ENCODE measurements around the gene TUB.

TUB gene, protein sequence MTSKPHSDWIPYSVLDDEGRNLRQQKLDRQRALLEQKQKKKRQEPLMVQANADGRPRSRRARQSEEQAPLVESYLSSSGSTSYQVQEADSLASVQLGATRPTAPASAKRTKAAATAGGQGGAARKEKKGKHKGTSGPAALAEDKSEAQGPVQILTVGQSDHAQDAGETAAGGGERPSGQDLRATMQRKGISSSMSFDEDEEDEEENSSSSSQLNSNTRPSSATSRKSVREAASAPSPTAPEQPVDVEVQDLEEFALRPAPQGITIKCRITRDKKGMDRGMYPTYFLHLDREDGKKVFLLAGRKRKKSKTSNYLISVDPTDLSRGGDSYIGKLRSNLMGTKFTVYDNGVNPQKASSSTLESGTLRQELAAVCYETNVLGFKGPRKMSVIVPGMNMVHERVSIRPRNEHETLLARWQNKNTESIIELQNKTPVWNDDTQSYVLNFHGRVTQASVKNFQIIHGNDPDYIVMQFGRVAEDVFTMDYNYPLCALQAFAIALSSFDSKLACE

DNA sequence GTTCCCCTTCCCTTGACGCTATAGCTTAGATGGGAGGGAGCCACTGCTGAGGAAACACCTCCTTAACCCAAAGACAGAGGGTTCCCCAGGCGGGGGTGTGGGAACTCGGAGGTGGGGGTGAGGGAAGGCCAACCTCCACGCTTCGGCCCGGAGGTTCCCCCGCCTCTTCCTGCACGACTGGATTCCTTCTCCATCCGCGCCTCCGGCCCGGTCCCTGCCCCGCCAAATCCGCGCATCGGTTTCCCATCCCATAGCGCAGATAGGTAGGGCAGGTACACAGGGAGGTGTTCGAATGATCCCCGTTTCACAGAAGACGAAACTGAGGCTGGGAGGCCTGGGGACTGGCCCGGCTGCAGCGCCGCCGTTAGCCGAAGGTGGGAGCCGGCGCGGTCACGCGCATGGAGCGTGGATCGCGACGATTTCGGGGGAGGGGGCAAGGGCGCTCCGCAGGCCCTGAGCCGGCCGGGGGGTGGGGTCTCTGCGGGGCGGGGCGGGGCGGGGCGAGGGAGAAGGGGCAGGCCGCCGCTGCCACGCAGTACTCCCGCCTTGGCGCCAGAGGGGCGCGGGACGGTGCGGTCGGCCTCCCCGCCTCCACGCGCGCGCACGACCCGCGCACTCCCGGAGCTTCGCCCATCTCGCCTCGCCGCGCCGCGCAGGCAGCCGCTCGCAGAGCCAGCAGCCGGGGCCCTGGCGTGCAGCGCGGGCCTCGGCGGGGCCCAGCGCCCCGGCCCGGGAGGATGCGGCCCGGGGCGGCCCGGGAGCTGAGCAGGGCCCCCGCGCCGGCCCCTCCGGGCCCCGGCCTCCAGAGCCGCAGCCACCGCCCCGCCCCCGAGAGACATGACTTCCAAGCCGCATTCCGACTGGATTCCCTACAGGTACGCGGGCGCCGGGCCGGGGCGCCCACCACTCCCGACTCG lies at the start of gene TUB:
TUB (plus strand) TSS at position 538 of the 917 bp plus-strand sequence; CDS start at position 838, 300 bp downstream.
- DNase-seq: no peak

- DNase-seq: no peak
Observed at GRCh38 chr11:8031248-8032115, 49.5 kb upstream of the TUB start.

DNA sequence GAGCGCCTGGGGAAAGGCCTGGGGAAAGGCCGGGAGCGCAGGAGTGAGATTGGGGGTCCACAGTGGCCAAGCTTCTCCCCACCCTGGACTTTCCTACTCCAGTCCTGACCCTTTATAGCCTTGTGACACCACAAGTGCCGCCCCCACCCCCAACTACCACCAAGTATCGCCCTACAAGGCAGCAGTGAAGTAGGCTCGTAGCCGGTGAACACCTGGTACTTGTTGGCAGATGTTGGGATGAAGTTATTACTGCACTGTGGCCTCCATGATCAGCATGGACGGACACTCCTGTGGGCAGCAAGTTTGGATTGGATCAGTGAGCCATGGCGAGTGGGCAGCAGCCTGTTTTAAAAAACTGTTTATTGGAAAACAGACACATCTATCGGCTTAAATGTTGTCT lies 48.9 kb upstream of the TUB start:
- DNase-seq: no peak

DNA sequence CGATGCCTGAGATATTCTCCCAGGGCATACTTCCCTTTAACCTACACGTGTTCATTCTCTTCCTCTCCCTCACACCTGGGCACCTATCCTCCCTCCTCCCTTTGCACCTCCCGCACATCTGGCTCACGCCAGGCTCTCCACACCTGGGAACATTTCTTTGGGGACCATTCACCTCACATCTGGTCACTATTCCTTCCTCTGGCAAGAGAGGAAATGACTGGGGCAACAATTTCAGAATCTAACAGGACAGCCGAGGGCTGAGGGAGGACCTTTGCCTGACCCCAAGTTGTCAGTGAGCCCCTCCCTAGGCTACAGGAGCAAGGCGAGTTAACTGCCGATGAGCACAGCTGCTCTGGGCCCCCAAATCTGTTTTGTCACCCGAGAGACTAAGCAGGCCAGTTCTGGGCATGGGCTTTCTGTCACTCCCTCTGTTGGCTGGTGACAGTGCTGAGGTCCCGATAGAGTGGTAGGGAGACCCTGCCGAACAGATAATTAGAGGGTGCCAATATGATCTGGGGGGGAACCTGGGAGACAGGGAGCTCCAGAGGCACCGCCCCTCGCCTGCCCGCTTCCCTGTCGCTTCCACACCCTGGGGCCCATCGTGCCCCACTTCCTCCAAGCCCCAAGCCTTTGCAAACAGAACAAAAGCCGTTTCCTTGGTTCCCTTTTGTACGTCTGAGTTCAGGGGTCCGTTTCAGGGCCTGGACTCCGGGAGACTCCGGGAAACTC lies 48.3 kb upstream of the TUB start:
- DNase-seq: no peak

DNA sequence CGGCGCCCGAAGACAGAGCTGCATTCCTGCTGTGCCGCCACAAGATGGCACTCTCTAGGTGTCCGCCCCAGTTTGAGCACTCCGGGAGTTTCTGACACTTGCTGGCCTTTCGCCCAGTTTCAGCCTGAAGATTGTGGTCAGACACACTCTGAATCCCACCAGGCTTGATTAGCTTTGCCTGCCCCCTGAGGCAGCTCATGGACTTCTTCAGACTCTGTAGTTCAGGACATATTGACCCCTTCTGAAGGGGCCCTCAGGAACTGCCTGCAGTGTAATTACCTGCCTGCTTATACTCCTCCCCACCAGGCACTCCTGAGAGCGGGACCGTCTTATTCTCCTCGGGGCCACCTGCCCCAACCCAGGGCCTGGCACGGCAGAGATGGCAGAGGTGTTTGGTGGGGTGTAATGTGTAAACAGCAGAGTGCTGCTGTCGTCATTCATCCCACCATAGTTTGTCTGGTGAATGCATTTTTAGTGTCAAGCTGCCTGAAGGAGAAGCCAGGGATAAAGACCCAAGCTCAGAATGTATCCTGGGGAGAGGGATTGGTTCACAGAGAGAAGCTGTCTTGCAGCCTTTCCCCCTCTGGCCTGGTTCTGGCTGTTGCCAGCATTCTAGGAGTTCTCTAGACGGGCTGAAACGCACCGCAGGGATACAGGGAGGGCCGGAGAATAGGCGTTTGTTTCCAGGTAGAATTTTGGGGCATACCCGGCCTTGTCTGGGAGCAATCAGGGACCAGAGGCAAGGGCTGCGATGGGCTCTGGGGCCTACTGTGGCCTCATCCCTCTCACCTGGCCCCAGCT lies 47.5 kb upstream of the TUB start:
- peak; percentile 80 to 82 for DNase-seq

GRCh38 chr11:8034106-8034585 lies 46.9 kb upstream of the TUB start:
- DNase-seq: no peak

- DNase-seq: no peak
Observed at GRCh38 chr11:8034604-8035190, 46.3 kb upstream of the TUB start.

- DNase-seq: no peak
Observed at GRCh38 chr11:8035200-8035855, 45.7 kb upstream of the TUB start.

GRCh38 chr11:8036002-8036802 lies 44.8 kb upstream of the TUB start:
- DNase-seq: peak in 1 of 2 experiments; percentile 4

DNA sequence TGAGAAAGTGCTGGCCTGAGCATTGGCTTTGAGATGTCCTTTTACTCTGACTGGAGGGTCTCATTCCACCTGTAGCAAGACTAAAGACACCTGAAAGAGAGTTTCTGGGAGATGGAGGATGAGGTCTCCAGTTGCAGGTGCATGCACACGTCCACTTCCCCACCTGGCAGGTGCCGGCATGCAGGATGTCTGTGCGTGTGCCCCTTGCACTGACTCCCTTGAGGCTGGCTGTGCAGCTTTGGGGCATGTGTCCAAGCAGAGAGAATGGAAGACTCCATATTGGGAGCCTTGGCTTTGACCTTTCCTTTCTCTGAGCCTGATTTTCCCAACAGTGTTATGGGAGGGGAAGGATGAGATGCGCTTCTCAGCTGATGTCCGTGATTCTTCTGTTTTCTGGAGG lies 44.0 kb upstream of the TUB start:
- DNase-seq: no peak

- no peak for DNase-seq
Observed at GRCh38 chr11:8038393-8038792, 42.6 kb upstream of the TUB start.

DNA sequence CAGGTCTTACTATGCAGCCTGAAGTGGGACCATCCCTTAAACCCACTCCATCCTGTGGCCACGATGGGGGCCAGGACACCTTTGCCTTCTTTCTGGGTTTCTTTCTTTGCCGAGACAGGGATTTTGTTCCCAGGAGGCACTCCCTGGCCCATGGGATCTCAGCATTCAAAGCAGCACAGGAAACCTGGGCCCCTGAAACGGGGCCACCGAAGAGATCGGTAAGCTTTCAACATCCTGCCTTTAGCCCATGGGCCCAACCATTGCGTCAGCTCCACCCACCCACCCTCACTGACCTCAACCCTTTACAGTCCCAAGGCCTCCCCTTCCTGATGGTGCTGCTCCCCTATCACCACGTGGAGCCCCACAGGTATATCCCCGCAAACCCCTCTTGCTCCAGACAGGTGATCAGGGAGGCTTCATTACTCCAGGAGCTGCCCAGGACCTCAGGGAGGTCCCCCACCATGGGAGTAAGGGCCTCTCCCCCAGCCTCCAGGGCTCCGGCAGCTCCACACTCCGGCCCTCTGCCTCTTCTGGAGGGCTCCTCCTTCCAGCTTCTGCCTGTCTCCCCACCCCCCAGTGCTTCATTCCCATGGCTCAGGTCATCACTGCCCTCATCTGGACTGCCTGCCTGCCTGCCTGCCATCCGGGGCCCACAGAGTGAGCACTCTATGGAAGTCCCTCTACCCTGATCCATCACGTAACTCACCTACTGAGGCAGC lies 42.0 kb upstream of the TUB start:
- no peak for DNase-seq

- no peak for DNase-seq
Observed at GRCh38 chr11:8039530-8040260, 41.3 kb upstream of the TUB start.

GRCh38 chr11:8040261-8040920 lies 40.6 kb upstream of the TUB start:
- no peak for DNase-seq

DNA sequence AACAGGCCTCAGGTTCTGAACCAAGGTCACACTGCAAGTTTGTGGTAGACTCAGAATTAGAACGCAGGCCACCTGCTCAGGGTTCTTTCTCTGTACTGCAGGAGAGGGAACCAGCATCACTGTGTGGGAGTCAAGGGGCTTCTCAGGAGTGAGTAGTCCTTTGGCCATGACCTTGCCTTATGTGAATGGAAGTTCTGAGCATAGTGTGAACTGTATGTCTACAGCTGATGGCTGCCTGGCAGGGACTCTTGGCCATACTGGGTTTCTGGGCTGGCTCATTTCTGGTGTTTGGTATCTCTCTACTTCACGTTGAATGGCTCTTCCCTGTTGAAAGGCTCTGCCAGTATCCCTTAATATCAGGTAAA lies 40.1 kb upstream of the TUB start:
- DNase-seq: no peak

DNA sequence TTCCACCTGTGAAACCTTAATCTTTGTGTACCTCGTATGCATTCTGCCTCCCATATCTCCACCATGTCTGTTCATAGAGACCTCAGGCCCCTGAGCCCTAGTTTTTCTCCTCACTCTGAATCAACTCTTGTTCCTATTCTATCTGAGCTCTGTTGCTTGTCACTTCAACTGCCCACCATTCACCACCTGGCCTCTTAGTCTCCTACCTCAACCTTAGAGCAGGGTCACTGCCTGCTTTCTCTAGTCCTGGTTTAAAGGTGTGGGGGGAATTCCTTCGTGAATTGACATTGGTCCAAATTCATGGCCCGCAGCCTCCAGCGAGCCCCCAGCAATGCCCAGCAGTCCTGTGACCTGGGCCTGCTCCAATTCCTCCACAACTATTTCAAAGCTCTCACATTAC lies 39.4 kb upstream of the TUB start:
- DNase-seq: no peak

DNA sequence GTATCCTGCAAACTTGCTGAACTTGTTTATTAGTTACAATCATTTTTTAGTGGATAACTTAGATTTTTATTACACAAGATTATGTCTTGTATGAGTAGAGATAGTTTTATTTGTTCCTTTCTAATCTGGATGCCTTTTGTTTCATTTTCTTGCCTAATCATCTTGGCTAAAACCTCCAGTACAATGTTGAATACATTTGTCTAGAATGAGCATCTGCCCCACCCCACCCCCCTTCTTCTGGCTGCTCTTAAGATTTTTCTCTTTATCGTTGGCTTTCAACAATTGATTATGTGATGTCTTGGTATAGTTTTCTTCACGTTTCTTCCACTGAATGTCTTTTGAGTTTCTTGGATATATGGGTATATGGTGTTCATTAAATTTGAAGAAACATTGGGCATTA lies 37.3 kb upstream of the TUB start:
- no peak for DNase-seq

All from Kasumi-1 (cell line).